HCT116 (cell line): ENCODE data around the gene ATP2B1. TPM values are rescaled to one million over a fixed set of nuclear protein-coding genes. Genes with fewer than 3 reads are reported as not detected.

Experiments
- ATAC-seq: fragments of 200-7000 bp; cut with Tn5 transposase; 2 replicates; pipeline ENCODE4 v1.9.1; 2020; ENCODE audit warnings: mild to moderate bottlenecking, moderate library complexity
- BruUV-seq: library from RNA; stranded (reverse); fragments of 400-500 nt; replicated peaks from 2 replicates; lab custom pipeline; 2021; lab: Mats Ljungman, UMichigan
- CTCF ChIA-PET: fragments of 300-600 bp; sonication (Branson Sonifier 250); formaldehyde crosslinking; loops from one replicate; lab custom pipeline; 2021; ENCODE audit warnings: antibody characterized with exemption; lab: Charles Lee
- POLR2A ChIA-PET: fragments of 300-600, 350-600 bp; sonication (Branson Sonifier 250); formaldehyde crosslinking; loops from one replicate; lab custom pipeline; 2021; ENCODE audit warnings: antibody characterized with exemption; lab: Charles Lee
- RAD21 ChIA-PET, 2 experiments: fragments of 300-600 bp; sonication (Branson Sonifier 250); formaldehyde crosslinking; loops; one replicate each; lab custom pipeline; 2023; ENCODE audit warnings: low total read pairs in 2 of 2; ENCODE audit not compliant: uncharacterized antibody in 2 of 2, unreplicated experiment in 2 of 2, low non-redundant PET in 1 of 2; lab: Charles Lee
- DNase-seq: peaks from one replicate; pipeline ENCODE4 v3.0.0-alpha.2; 2010; ENCODE audit warnings: low read depth, low spot score
- H2AFZ ChIP-seq: fragments of 200-600 bp; shearing (Covaris generic), sonication (generic); 2 replicates; pipeline ENCODE4 v1.6.1; 2017; ENCODE audit warnings: low read depth, mixed run types, mixed read lengths, antibody characterized with exemption, low read length; ENCODE audit not compliant: poor library complexity, severe bottlenecking
- H3K27ac ChIP-seq: 2 replicates; pipeline ENCODE4 v1.5.1; 2012; ENCODE audit warnings: low read depth, low read length
- H3K27me3 ChIP-seq: fragments of 200-600 bp; sonication (generic); 2 replicates; pipeline ENCODE4 v1.6.1; 2016; ENCODE audit warnings: mixed run types, low read length, mixed read lengths; ENCODE audit not compliant: insufficient read depth
- H3K36me3 ChIP-seq, 2 experiments: fragments of 200-500 bp in 1 of 2; fragments of 200-600 bp in 1 of 2; sonication (Bioruptor generic) in 1 of 2; sonication (generic) in 1 of 2; 2 replicates each; pipeline versions ENCODE4 v1.5.1 to v1.6.1; 2014 to 2016; ENCODE audit warnings: low read length in 2 of 2, inconsistent platforms in 1 of 2, mixed read lengths in 1 of 2, mixed run types in 1 of 2; ENCODE audit not compliant: insufficient read depth in 2 of 2, control insufficient read depth in 1 of 2
- H3K4me1 ChIP-seq, 2 experiments: fragments of 200-600 bp in 1 of 2; sonication (generic) in 1 of 2; 2 replicates each; pipeline versions ENCODE4 v1.5.1 to v1.6.1; 2012 to 2017; ENCODE audit warnings: low read length in 2 of 2, inconsistent platforms in 1 of 2, mild to moderate bottlenecking in 1 of 2, mixed read lengths in 1 of 2, mixed run types in 1 of 2, moderate library complexity in 1 of 2; ENCODE audit not compliant: insufficient read depth in 2 of 2, control insufficient read depth in 1 of 2
- H3K4me2 ChIP-seq: fragments of 200-600 bp; sonication (generic); 2 replicates; pipeline ENCODE4 v1.6.1; 2017; ENCODE audit warnings: mixed run types, low read length, mixed read lengths
- H3K4me3 ChIP-seq, 2 experiments: fragments of 200-600 bp in 1 of 2; sonication (generic) in 1 of 2; replicated peaks in 1 of 2; 2 replicates each; pipeline ENCODE4 v1.5.1; 2011 to 2016; ENCODE audit warnings: low read length in 2 of 2, control low read depth in 1 of 2, low read depth in 1 of 2, mild to moderate bottlenecking in 1 of 2, mixed read lengths in 1 of 2, mixed run types in 1 of 2
- H3K79me2 ChIP-seq: fragments of 200-600 bp; sonication (generic); 2 replicates; pipeline ENCODE4 v1.6.1; 2017; ENCODE audit warnings: mild to moderate bottlenecking, mixed run types, low read length, moderate library complexity, mixed read lengths; ENCODE audit not compliant: insufficient read depth
- H3K9ac ChIP-seq: fragments of 200-600 bp; sonication (generic); 2 replicates; pipeline ENCODE4 v1.6.1; 2016; ENCODE audit warnings: low read length, mixed read lengths
- H3K9me2 ChIP-seq: fragments of 200-600 bp; sonication (generic), shearing (Covaris generic); 2 replicates; pipeline ENCODE4 v1.6.1; 2017; ENCODE audit warnings: mixed run types, mild to moderate bottlenecking, moderate library complexity; ENCODE audit not compliant: insufficient read depth
- H3K9me3 ChIP-seq, 2 experiments: fragments of 200-500 bp in 1 of 2; fragments of 200-600 bp in 1 of 2; sonication (Bioruptor generic) in 1 of 2; sonication (generic) in 1 of 2; 2 replicates each; pipeline ENCODE4 v1.6.1; 2014 to 2017; ENCODE audit warnings: low read length in 2 of 2, mixed read lengths in 2 of 2, inconsistent platforms in 1 of 2, low read depth in 1 of 2, mild to moderate bottlenecking in 1 of 2, mixed run types in 1 of 2, moderate library complexity in 1 of 2; ENCODE audit not compliant: control insufficient read depth in 1 of 2, insufficient read depth in 1 of 2
- H4K20me1 ChIP-seq: fragments of 200-600 bp; sonication (generic), shearing (Covaris generic); 2 replicates; pipeline ENCODE4 v1.6.1; 2017; ENCODE audit warnings: mixed run types, mild to moderate bottlenecking, moderate library complexity; ENCODE audit not compliant: insufficient read depth
- CBX3 ChIP-seq: IDR thresholded peaks from 2 replicates; pipeline ENCODE4 v1.6.1; 2012; ENCODE audit warnings: low read depth
- EGR1 ChIP-seq: IDR thresholded peaks from 2 replicates; pipeline ENCODE4 v1.6.1; 2012; ENCODE audit warnings: low read depth
- ELF1 ChIP-seq: IDR thresholded peaks from 2 replicates; pipeline ENCODE4 v1.6.1; 2012; ENCODE audit warnings: low read depth, borderline replicate concordance
- EZH2phosphoT487 ChIP-seq: fragments of 200-600 bp; IDR thresholded peaks from 2 replicates; pipeline ENCODE4 v1.6.1; 2018; ENCODE audit warnings: antibody characterized with exemption, borderline replicate concordance
- JUND ChIP-seq: IDR thresholded peaks from 2 replicates; pipeline ENCODE4 v1.6.1; 2012
- RAD21 ChIP-seq: IDR thresholded peaks from 2 replicates; pipeline ENCODE4 v1.6.1; 2012; ENCODE audit warnings: low read depth, mild to moderate bottlenecking
- SIN3A ChIP-seq: IDR thresholded peaks from 2 replicates; pipeline ENCODE4 v1.6.1; 2012; ENCODE audit warnings: low read depth
- SP1 ChIP-seq: IDR thresholded peaks from 2 replicates; pipeline ENCODE4 v1.6.1; 2012; ENCODE audit warnings: low read depth
- SRF ChIP-seq: IDR thresholded peaks from 2 replicates; pipeline ENCODE4 v1.6.1; 2012; ENCODE audit warnings: low read depth
- YY1 ChIP-seq: IDR thresholded peaks from 2 replicates; pipeline ENCODE4 v1.6.1; 2011; ENCODE audit warnings: low read length, low read depth, moderate library complexity, mild to moderate bottlenecking; ENCODE audit not compliant: insufficient replicate concordance; ENCODE audit errors: extremely low read depth
- ZFX ChIP-seq: fragments of 450-650 bp; IDR thresholded peaks from 2 replicates; pipeline ENCODE4 v1.6.1; 2017
- intact Hi-C: fragments of 100-400 bp; cut with micrococcal nuclease; formaldehyde crosslinking; loops from 2 replicates; pipeline ENCODE4 v1.10.0; 2022
- total RNA-seq: library from RNA; stranded (reverse); gene quantifications from one replicate; pipeline ENCODE4 v1.2.1, GENCODE V29; 2021; ENCODE audit not compliant: unreplicated experiment
- TF ChIP-seq, protein P1 (sequence below): IDR thresholded peaks from 2 replicates; pipeline ENCODE4 v1.6.1; 2012; ENCODE audit warnings: low read depth
- TF ChIP-seq, protein P2 (sequence below), 3 experiments: fragments of 200-600 bp in 1 of 3; sonication (generic) in 1 of 3; IDR thresholded peaks in 2 of 3; conservative IDR thresholded peaks in 1 of 3; 2 replicates each; pipeline ENCODE4 v1.5.1; 2012 to 2017; ENCODE audit warnings: low read depth in 2 of 3, low read length in 2 of 3, antibody characterized with exemption in 1 of 3, borderline replicate concordance in 1 of 3, control low read depth in 1 of 3, mild to moderate bottlenecking in 1 of 3, mixed read lengths in 1 of 3, mixed run types in 1 of 3, moderate library complexity in 1 of 3; ENCODE audit not compliant: insufficient read depth in 1 of 3
- TF ChIP-seq, protein P3 (sequence below): IDR thresholded peaks from 2 replicates; pipeline ENCODE4 v1.6.1; 2012
- TF ChIP-seq, protein P4 (sequence below): IDR thresholded peaks from 2 replicates; pipeline ENCODE4 v1.6.1; 2012

ATP2B1 gene
- total RNA-seq, 1 experiment from 2014 or later = 62.4 TPM

DNA sequence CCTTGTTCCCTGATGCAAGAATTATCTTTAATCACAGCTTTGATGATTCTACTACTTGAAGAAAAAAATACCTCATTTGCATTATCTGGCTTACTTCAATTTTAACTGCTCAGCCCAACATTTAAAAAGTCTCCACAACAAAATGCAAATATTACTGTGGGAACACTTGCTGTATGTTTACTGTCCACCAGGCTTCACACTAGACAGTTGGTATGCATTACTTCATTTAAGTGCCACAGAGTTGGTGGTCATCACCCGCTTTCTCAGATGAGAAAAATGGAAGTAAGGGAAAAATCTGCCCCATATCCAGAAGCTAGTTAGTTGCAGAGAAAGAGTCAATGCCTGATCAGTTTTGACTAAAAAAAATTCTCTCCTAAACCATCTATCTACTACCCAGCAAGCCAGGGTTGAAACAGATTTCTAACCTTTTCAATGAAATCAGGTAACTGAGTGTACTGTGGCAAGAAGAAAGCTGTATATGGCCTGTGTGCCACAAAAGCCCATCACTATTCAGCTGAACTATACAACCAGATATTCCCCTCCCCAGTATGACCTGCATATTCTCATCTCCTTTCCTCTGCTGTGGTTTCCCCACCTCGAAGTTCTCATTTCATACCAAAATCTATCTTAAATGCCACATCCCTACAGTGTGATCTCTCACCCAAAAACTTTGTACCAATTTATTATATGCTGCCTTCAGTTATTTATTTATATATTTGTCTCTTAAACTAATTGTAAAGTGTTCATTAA, 90.3 kb downstream of the ATP2B1 start:
- intact Hi-C loops = no loop called here
- DNase-seq (no peak), ATAC-seq (no peak)
- no peaks in the 10 kb centered on the region for H4K20me1 ChIP-seq
- no TSS peak for BruUV-seq
- no peaks in the 10 kb centered on the region for H3K9me2 ChIP-seq
- H3K36me3 ChIP-seq = no peaks in the 10 kb centered on the region
- no peak overlapping the region for H3K4me2 ChIP-seq
- no peak overlapping the region for H2AFZ ChIP-seq
- CTCF ChIA-PET = no interaction called here
- H3K79me2 ChIP-seq = no peaks in the 10 kb centered on the region
- H3K4me3 ChIP-seq = no peak overlapping the region
- no peaks in the 10 kb centered on the region for H3K27me3 ChIP-seq
- no peak overlapping the region for H3K9ac ChIP-seq
- no peaks in the 10 kb centered on the region for H3K4me1 ChIP-seq
- POLR2A ChIA-PET = no interaction called here
- TF ChIP-seq EZH2phosphoT487 = no peak
- TF ChIP-seq YY1 = no peak
- TF ChIP-seq RAD21 = no peak
- TF ChIP-seq, protein P1, sequence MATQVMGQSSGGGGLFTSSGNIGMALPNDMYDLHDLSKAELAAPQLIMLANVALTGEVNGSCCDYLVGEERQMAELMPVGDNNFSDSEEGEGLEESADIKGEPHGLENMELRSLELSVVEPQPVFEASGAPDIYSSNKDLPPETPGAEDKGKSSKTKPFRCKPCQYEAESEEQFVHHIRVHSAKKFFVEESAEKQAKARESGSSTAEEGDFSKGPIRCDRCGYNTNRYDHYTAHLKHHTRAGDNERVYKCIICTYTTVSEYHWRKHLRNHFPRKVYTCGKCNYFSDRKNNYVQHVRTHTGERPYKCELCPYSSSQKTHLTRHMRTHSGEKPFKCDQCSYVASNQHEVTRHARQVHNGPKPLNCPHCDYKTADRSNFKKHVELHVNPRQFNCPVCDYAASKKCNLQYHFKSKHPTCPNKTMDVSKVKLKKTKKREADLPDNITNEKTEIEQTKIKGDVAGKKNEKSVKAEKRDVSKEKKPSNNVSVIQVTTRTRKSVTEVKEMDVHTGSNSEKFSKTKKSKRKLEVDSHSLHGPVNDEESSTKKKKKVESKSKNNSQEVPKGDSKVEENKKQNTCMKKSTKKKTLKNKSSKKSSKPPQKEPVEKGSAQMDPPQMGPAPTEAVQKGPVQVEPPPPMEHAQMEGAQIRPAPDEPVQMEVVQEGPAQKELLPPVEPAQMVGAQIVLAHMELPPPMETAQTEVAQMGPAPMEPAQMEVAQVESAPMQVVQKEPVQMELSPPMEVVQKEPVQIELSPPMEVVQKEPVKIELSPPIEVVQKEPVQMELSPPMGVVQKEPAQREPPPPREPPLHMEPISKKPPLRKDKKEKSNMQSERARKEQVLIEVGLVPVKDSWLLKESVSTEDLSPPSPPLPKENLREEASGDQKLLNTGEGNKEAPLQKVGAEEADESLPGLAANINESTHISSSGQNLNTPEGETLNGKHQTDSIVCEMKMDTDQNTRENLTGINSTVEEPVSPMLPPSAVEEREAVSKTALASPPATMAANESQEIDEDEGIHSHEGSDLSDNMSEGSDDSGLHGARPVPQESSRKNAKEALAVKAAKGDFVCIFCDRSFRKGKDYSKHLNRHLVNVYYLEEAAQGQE = no peak
- RAD21 ChIA-PET = no interaction called here
- no peaks in the 10 kb centered on the region for H3K9me3 ChIP-seq
- H3K27ac ChIP-seq = no peak overlapping the region

DNA sequence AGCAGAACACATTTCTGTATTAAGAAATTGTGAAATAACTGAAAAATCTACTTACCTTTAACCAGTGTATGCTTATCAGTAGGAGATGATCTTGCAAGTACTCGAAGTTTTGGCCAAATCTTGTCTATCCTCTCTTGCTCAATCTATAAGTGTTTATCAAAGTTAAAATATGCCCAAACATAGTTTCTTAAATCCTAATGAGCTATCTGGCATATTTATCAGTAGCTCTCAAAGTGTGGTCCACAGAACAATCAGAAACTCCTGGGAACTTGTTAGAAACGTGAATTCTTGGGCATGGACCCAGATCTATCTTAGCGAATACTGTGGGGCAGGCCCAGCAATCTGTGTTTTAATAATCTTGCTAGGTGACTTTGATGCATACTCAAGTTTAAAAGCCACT, 98.3 kb downstream of the ATP2B1 start:
- no peak overlapping the region for H3K4me2 ChIP-seq
- no peaks in the 10 kb centered on the region for H3K79me2 ChIP-seq
- H3K9ac ChIP-seq = no peak overlapping the region
- ChIA-PET RAD21 (no interaction called here), POLR2A (no interaction called here), CTCF (no interaction called here)
- no peaks in the 10 kb centered on the region for H3K27me3 ChIP-seq
- no peaks in the 10 kb centered on the region for H3K9me2 ChIP-seq
- no peaks in the 10 kb centered on the region for H3K4me1 ChIP-seq
- no peaks in the 10 kb centered on the region for H4K20me1 ChIP-seq
- intact Hi-C loops = no loop called here
- no peak overlapping the region for H2AFZ ChIP-seq
- no peak overlapping the region for H3K27ac ChIP-seq
- ATAC-seq (no peak), DNase-seq (no peak)
- H3K4me3 ChIP-seq = no peak overlapping the region
- H3K36me3 ChIP-seq = 0 out of 4 replicates have a peak, but pooled peaks cover 0 to 2% of the 10 kb centered on the region in 2 experiments
- BruUV-seq = no TSS peak
- no peaks in the 10 kb centered on the region for H3K9me3 ChIP-seq
- no peak for TF ChIP-seq ZFX
- TF ChIP-seq, protein P2, sequence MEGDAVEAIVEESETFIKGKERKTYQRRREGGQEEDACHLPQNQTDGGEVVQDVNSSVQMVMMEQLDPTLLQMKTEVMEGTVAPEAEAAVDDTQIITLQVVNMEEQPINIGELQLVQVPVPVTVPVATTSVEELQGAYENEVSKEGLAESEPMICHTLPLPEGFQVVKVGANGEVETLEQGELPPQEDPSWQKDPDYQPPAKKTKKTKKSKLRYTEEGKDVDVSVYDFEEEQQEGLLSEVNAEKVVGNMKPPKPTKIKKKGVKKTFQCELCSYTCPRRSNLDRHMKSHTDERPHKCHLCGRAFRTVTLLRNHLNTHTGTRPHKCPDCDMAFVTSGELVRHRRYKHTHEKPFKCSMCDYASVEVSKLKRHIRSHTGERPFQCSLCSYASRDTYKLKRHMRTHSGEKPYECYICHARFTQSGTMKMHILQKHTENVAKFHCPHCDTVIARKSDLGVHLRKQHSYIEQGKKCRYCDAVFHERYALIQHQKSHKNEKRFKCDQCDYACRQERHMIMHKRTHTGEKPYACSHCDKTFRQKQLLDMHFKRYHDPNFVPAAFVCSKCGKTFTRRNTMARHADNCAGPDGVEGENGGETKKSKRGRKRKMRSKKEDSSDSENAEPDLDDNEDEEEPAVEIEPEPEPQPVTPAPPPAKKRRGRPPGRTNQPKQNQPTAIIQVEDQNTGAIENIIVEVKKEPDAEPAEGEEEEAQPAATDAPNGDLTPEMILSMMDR (IDR thresholded peaks at IDR 0.05 in 2 of 3, conservative IDR thresholded peaks at IDR 0.05 in 1 of 3; ENCODE audit: borderline replicate concordance in 1 of 3, insufficient read depth in 1 of 3, low read depth in 2 of 3, low read length in 2 of 3) = no peak
- TF ChIP-seq, protein P3, sequence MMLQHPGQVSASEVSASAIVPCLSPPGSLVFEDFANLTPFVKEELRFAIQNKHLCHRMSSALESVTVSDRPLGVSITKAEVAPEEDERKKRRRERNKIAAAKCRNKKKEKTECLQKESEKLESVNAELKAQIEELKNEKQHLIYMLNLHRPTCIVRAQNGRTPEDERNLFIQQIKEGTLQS = no peak
- TF ChIP-seq, protein P4, sequence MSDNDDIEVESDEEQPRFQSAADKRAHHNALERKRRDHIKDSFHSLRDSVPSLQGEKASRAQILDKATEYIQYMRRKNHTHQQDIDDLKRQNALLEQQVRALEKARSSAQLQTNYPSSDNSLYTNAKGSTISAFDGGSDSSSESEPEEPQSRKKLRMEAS = no peak
- TF ChIP-seq CBX3 = no peak
- no peak for TF ChIP-seq SIN3A
- TF ChIP-seq EGR1 = no peak
- TF ChIP-seq EZH2phosphoT487 = no peak
- TF ChIP-seq JUND = no peak
- no peak for TF ChIP-seq SRF
- TF ChIP-seq SP1 = no peak
- no peak for TF ChIP-seq ELF1
